Left colon (tissue), 2 donors: ENCODE measurements around the gene ABCG4. TPM values are rescaled to one million over a fixed set of nuclear protein-coding genes. Genes with fewer than 3 reads are reported as not detected.
"Not testable (repeated sequence)": the region's sequence is repeated elsewhere in the genome, so short reads cannot be mapped to it uniquely, and the experiment has no call there.

Experiments
- ATAC-seq: fragments of 200-7000 bp; cut with Tn5 transposase; one replicate; pipeline ENCODE4 v1.9.1; 2020; ENCODE audit warnings: mild to moderate bottlenecking, moderate library complexity
- DNase-seq, 2 donors: peaks; one replicate each; pipeline ENCODE4 v3.0.0-alpha.2; 2020
- intact Hi-C, 2 donors: fragments of 100-400 bp; cut with DNase I in 1 of 2; cut with micrococcal nuclease in 1 of 2; formaldehyde crosslinking; loops; one replicate each; pipeline versions ENCODE4 v1.11.2 to v1.14.0; 2022; cut with DNase I, micrococcal nuclease
- total RNA-seq, 2 donors: library from RNA; stranded (reverse); fragmentation: NEBNext Ultra II Directional; extraction: Animal tissue kit (Norgen Biotek cat#: 25700); gene quantifications; one replicate each; pipeline ENCODE4 v1.2.1, GENCODE V29; 2021
- donor health status: DM: no; HTN: no; CAD: no.
- donor health status: DM: yes; HTN: yes; CAD: no.

ABCG4 gene
- total RNA-seq, 2 donors from 2014 or later: not detected

- ATAC-seq: no peak
- no peak for DNase-seq
- intact Hi-C loops: no loop called here
These were observed 35.1 kb upstream of the ABCG4 start for GRCh38 chr11:119113716-119114115.

GRCh38 chr11:119114351-119114750, 34.5 kb upstream of the ABCG4 start:
- DNase-seq: no peak
- intact Hi-C loops: no loop called here
- no peak for ATAC-seq

DNA sequence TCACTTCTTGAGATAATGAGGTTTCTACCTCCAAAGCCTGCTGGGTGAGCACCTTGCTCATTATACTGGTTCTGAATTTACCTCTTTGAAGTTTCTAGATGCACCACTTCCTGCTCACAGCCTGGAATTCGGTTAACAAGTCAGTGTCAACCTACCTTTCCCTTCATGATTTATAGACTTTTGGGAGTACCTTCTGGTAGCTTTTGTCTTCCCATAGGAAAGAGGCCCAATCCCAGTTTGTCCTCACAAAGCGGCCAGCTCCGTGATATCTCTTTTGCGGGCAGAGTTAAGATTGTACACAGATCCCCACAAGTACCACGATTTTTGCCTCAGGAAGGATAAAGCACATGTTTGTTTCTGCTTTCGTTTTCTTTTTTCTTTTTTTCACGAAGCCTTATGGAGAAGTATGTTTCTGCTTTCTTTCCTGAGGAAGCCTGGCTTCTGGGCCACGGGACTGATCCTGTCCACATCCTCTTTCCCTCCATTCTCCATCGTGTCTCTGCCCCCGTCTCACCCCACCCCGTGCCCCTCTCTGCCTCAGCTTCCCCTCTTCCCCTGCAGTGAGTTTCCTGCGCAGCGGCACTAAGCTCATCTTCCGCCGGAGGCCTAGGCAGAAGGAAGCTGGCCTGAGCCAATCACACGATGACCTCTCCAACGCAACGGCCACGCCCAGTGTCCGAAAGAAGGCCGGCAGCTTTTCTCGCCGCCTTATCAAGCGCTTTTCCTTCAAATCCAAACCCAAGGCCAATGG, 33.2 kb upstream of the ABCG4 start:
- intact Hi-C loops: no loop called here
- ATAC-seq (peak; percentile 13), DNase-seq (peak in 1 of 2 donors; percentile 49)

GRCh38 chr11:119116235-119116594, 32.6 kb upstream of the ABCG4 start:
- ATAC-seq (no peak), DNase-seq (no peak)
- intact Hi-C loops: no loop called here

- ATAC-seq: no peak
- DNase-seq: no peak
- intact Hi-C loops: no loop called here
These were observed 32.3 kb upstream of the ABCG4 start for GRCh38 chr11:119116601-119117000.

DNA sequence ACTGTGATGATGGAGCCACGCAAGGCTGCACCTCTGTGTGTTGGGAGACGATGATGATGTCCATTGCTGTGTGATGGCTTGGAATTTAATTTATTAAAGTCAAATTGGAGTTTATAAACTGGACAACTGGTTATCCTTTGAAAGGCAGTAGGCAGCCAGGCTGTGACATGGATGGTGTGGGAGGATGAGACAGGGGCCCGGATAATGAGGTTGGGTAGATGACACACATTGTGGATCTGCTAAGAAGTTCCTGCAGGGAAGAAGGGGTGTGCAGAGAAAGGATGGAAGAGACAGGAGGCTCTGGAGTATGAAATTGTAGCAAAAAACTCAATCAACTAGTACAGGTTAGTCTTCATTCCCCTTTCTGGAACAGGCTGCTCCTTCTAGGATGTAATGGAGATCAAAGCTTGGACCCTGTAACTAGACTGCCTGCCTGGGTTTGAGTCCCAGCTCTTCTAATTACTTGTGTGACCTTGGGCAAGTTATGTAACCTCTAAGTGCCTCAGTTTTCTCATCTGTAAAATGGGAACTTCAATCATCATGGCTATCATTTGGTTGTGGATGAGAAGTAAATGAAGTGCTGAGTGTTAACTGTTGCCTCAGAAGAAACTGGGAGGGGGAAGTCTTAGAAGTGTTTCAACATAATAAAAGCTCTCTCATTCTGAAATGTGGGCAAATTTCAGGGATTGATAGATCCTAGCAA, 31.7 kb upstream of the ABCG4 start:
- DNase-seq (no peak), ATAC-seq (no peak)
- intact Hi-C loops: no loop called here

DNA sequence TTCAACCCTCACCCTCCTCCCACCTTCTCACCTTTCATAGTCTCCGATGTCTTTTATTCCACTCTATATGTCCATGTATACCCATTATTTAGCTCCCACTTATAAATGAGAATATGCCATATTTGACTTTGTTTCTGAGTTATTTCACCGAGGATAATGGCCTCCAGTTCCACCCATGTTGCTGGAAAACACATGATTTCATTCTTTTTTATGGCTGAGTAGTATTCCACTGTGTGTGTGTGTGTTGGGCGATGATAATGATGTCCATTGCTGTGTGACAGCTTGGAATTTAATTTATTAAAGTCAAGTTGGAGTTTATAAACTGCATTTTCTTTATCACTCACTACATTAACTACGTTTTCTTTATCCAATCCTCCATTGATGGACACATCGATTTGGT, 30.6 kb upstream of the ABCG4 start:
- ATAC-seq (no peak), DNase-seq (no peak)
- intact Hi-C loops: no loop called here

GRCh38 chr11:119118946-119119345, 29.9 kb upstream of the ABCG4 start:
- ATAC-seq: no peak
- no peak for DNase-seq
- intact Hi-C loops: no loop called here

GRCh38 chr11:119120639-119121007, 28.2 kb upstream of the ABCG4 start:
- DNase-seq: no peak
- intact Hi-C loops: no loop called here
- ATAC-seq: no peak

DNA sequence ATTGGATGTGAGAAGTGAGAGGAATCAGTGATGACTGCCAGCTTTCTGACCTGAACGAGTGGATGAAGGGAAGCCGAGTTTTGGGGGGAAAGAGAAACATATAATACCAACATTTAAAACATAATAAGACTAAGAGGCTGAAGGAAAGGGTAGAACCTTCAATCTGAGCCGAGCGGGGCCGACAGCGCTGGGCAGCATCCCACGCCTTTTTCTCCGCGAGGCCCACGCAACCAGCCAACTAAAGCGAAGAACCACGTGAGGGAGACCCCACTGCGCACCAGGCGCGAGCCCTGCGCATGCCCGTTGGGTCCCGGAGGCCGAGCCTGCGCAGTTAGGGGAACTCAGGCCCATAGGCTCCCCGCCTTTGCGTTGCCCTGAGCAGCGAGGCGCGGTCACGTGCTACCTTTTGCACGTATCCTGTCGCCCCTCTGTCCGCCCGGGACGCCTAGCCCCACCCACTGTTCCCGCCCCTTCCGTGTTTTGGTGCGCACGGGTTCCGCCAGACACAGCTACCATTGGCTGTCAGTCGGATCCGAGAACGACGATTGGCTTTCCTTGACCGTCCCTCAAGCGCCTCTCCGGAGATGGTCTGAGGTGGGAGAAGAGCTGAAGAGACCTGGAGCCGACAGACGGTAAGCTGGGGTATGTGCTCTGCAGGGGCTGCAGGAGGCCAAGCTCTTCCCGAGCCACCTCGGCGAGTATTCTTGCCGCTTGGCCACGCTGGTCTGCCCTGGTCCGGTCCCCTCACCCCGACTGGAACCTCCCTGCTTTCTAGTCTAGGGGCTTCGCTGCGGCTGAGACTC, 27.6 kb upstream of the ABCG4 start, which contains the start of gene HINFP:
TSS of gene HINFP (plus strand) at position 573 of the 803 bp plus-strand sequence. CDS start 5,365 bp downstream, outside the sequence.
- ATAC-seq (peak; percentile 92), DNase-seq (peak; percentile 100)
- intact Hi-C loops: no loop called here

- intact Hi-C loops: no loop called here
- DNase-seq (no peak), ATAC-seq (peak; percentile 40)
These were observed 27.1 kb upstream of the ABCG4 start for GRCh38 chr11:119121811-119122124.

DNA sequence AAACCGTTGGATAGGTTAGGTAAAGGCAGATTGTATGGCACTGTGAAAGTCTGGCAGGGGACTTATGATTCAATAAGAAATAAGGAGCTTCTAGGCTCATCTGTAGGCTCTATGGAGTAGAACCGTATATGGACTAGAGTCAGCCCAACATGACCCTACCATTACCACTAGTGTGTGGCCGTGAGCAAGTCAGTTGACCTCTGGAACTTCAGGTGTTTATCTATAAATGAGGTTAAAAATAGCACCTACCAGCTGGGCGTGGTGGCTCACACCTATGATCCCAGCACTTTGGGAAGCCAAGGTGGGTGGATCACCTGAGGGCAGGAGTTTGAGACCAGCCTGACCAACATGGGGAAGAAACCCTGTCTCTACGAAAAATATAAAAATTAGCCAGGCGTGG, 23.0 kb upstream of the ABCG4 start:
- peak; percentile 41 to 54 for DNase-seq
- ATAC-seq: peak; percentile 60
- intact Hi-C loops: no loop called here

- intact Hi-C loops: no loop called here
- no peak for DNase-seq
- ATAC-seq: peak; percentile 22
These were observed 22.1 kb upstream of the ABCG4 start for GRCh38 chr11:119126675-119127268.

- ATAC-seq: no peak
- no peak for DNase-seq
- intact Hi-C loops: no loop called here
These were observed 18.2 kb upstream of the ABCG4 start for GRCh38 chr11:119130662-119131061.

DNA sequence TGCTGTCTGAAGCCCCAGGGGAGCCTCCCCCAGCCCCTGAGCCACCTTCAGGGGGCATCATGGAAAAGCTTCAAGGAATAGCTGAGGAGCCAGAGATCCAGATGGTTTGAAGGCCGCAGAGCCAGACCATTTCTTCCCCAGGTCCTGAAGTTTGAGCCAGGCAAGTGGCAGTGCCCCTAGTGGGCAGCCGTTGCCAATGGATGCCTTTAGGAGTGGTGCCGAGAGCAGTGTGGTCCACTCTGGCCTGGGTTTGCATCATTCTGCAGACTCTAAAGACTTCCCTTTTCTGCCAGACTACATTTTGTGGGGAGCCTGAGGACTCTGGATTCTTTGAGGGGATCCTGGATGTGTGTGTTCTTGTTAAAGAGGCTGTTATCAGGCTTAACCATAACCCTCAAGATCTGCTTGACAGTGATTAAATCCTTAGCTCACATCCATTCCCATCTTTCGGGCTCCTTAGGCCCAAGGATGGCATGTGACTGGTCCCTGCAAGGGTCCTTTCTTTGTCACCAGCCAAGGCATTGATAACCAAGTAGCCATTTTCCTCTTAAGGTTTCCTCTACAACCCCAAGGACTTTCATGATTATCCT, 14.4 kb upstream of the ABCG4 start:
- intact Hi-C loops: no loop called here
- peak; percentile 75 for ATAC-seq
- DNase-seq: no peak

DNA sequence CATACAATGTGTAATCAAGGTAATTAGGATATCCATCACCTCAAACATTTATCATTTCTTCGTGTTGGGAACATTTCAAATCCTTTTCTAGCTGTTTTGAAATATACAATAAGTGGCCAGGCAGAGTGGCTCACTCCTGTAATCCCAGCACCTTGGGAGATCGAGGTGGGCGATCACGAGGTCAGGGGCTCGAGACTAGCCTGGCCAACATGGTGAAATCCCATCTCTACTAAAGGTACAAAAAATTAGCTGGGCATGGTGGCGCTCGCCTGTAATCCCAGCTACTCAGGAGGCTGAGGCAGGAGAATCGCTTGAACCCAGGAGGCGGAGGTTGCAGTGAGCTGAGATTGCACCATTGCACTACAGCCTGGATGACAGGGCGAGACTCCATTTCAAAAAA, 9.6 kb upstream of the ABCG4 start:
- ATAC-seq, DNase-seq, intact Hi-C loops: not testable (repeated sequence)

DNA sequence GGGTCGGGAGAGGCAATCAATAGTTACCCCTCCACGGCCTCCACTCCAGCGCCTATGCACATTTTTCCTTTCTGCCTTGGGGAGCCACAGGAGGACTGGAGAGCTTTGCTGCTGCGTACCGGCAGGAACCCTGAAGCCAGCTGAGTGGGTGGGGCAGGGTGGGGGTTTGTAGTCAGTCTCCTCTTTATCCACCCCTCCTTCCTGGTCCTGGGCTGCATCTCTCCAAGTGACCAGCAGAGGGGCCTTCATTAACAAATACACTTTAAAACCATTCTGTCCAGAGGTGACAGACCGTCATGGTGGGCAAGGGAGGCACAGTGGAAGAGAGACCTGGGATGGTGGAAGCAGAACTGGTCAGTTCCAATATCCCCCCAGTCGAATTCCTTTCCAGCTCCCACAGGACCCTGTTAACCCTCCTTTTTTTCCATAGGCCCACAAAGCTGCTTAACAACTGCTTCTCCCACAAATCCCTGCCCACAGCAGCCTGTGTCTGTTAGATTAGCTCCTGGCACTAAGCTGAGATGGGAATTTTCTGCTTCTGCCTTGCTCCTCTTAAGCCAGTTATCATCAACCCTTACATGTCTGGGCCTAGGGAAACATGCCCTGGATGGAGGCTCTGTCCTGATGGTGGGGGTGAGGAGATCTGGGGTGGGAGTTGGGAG, 3.9 kb upstream of the ABCG4 start:
- ATAC-seq (peak; percentile 95), DNase-seq (peak; percentile 72 to 82)
- intact Hi-C loops: loop anchor here in 1 of 2 donors (10.0 kb wide), 1 partner anchor 50 kb away; no protein-coding TSS in a partner anchor

GRCh38 chr11:119145551-119145950, 3.3 kb upstream of the ABCG4 start:
- intact Hi-C loops: loop anchor here in 1 of 2 donors (10.0 kb wide), 1 partner anchor 49 kb away; no protein-coding TSS in a partner anchor
- no peak for DNase-seq
- ATAC-seq: no peak
